ENCODE measurements around the gene SHC1. TPM values are rescaled to one million over a fixed set of nuclear protein-coding genes. Genes with fewer than 3 reads are reported as not detected.

Gene SHC1
- total RNA-seq, 4 donors from 2014 or later, result 69.1 to 104 (median 90.2) TPM

GRCh38 chr1:154994591-154994990, 24.0 kb upstream of the SHC1 start:
- Histone ChIP-seq H3K4me3 (no peak overlapping the region), H3K27me3 (no peaks in the 10 kb centered on the region), H3K9me3 (no peaks in the 10 kb centered on the region), H3K27ac (no peak overlapping the region), H3K36me3 (peaks cover 0 to 36% of the 10 kb centered on the region in 2 donors), H3K4me1 (peaks cover 2 to 29% (median 8%) of the 10 kb centered on the region in 3 donors)
- WGBS, 2 donors (ENCODE audit: low coverage in 1 of 2), result 60 to 73% methylated on average over 2 to 3 of the region's 3 CpGs
- ATAC-seq, result no peak
- TF ChIP-seq POLR2A (IDR thresholded peaks at IDR 0.05), result no peak
- TF ChIP-seq POLR2AphosphoS5 (IDR thresholded peaks at IDR 0.05), result no peak
- no peak for TF ChIP-seq CTCF (IDR thresholded peaks at IDR 0.05)
- TF ChIP-seq EP300 (IDR thresholded peaks at IDR 0.05), result no peak

GRCh38 chr1:154994269-154994587, 23.7 kb upstream of the SHC1 start:
- no peak for TF ChIP-seq CTCF (IDR thresholded peaks at IDR 0.05)
- TF ChIP-seq POLR2AphosphoS5 (IDR thresholded peaks at IDR 0.05), result no peak
- TF ChIP-seq EP300 (IDR thresholded peaks at IDR 0.05), result no peak
- no peak for TF ChIP-seq POLR2A (IDR thresholded peaks at IDR 0.05)
- Histone ChIP-seq H3K36me3 (peaks cover 0 to 39% of the 10 kb centered on the region in 2 donors), H3K9me3 (no peaks in the 10 kb centered on the region), H3K27me3 (no peaks in the 10 kb centered on the region), H3K27ac (no peak overlapping the region), H3K4me3 (no peak overlapping the region), H3K4me1 (peaks cover 0 to 29% (median 4%) of the 10 kb centered on the region in 3 donors)
- ATAC-seq, result no peak
- WGBS, 2 donors (ENCODE audit: low coverage in 1 of 2), result 67 to 70% methylated on average over 1 of the region's 1 CpG

- Histone ChIP-seq H3K36me3 (peaks cover 0 to 44% of the 10 kb centered on the region in 2 donors), H3K4me3 (no peak within 1 kb of the TSS), H3K27me3 (no peaks in the 10 kb centered on the region), H3K27ac (no peak within 1 kb of the TSS), H3K4me1 (peaks cover 0 to 28% (median under 1%) of the 10 kb centered on the region in 3 donors), H3K9me3 (no peaks in the 10 kb centered on the region)
- WGBS, 2 donors (ENCODE audit: low coverage in 1 of 2), result no CpG with 5 or more reads among the region's 8 CpGs
- ATAC-seq, result no peak
- TF ChIP-seq EP300 (IDR thresholded peaks at IDR 0.05) (no peak), CTCF (IDR thresholded peaks at IDR 0.05) (no peak), POLR2A (IDR thresholded peaks at IDR 0.05) (no peak), POLR2AphosphoS5 (IDR thresholded peaks at IDR 0.05) (no peak)
Measured at GRCh38 chr1:154993572-154994268, 23.2 kb upstream of the SHC1 start, which contains the start of gene LENEP. LENEP (plus strand) TSS chr1:154993586; CDS start chr1:154993608, 22 bp downstream.

GRCh38 chr1:154992721-154993571, 22.4 kb upstream of the SHC1 start:
- no peaks in the 10 kb centered on the region for H3K9me3 ChIP-seq
- no peak overlapping the region for H3K4me3 ChIP-seq
- peaks cover 0 to 29% (median 0%) of the 10 kb centered on the region in 3 donors for H3K4me1 ChIP-seq
- no peak overlapping the region for H3K27ac ChIP-seq
- TF ChIP-seq POLR2AphosphoS5 (IDR thresholded peaks at IDR 0.05), result no peak
- TF ChIP-seq CTCF (IDR thresholded peaks at IDR 0.05), result no peak
- no peak for TF ChIP-seq EP300 (IDR thresholded peaks at IDR 0.05)
- no peak for TF ChIP-seq POLR2A (IDR thresholded peaks at IDR 0.05)
- ATAC-seq, result no peak
- no peaks in the 10 kb centered on the region for H3K27me3 ChIP-seq
- peaks cover 0 to 52% of the 10 kb centered on the region in 2 donors for H3K36me3 ChIP-seq
- WGBS, 2 donors (ENCODE audit: low coverage in 1 of 2), result 83% methylated on average over 4 of the region's 14 CpGs; no CpG with 5 or more reads in 1 of the 2 donors

Data from gastroesophageal sphincter (tissue), 4 donors.